ENCODE data around the gene CMTM6.

CMTM6 gene

GRCh38 chr3:32453346-32453745 is 49.3 kb downstream of the CMTM6 start:
- Histone ChIP-seq H3K27ac (replicated peaks) (no peak overlapping the region), H3K27me3 (ENCODE audit: insufficient read depth, poor library complexity, severe bottlenecking) (no peaks in the 10 kb centered on the region), H3K4me3 (replicated peaks; ENCODE audit: insufficient read depth, low read length) (no peak overlapping the region)
- DNase-seq (ENCODE audit: low read depth in 1 of 2, low spot score in 1 of 2), result no peak
- TF ChIP-seq SPI1 (IDR thresholded peaks at IDR 0.05; ENCODE audit: borderline replicate concordance, low read depth) (no peak), POLR2AphosphoS5 (IDR thresholded peaks at IDR 0.05; ENCODE audit: low read depth) (no peak), GABPA (IDR thresholded peaks at IDR 0.05; ENCODE audit: low read depth) (no peak), REST (IDR thresholded peaks at IDR 0.05; ENCODE audit: insufficient replicate concordance, low read depth) (no peak), CTCF (IDR thresholded peaks at IDR 0.05; ENCODE audit: insufficient read depth, low read length) (no peak)

- Histone ChIP-seq H3K27ac (replicated peaks) (no peak overlapping the region), H3K4me3 (replicated peaks; ENCODE audit: insufficient read depth, low read length) (no peak overlapping the region), H3K27me3 (ENCODE audit: insufficient read depth, poor library complexity, severe bottlenecking) (no peaks in the 10 kb centered on the region)
- DNase-seq (ENCODE audit: low read depth in 1 of 2, low spot score in 1 of 2), result no peak
- no peak for TF ChIP-seq CTCF (IDR thresholded peaks at IDR 0.05; ENCODE audit: insufficient read depth, low read length)
Measured at GRCh38 chr3:32452009-32452408, 50.6 kb downstream of the CMTM6 start.

GRCh38 chr3:32450992-32451659 is 51.5 kb downstream of the CMTM6 start:
- Histone ChIP-seq H3K27ac (replicated peaks) (no peak overlapping the region), H3K27me3 (ENCODE audit: insufficient read depth, poor library complexity, severe bottlenecking) (no peaks in the 10 kb centered on the region), H3K4me3 (replicated peaks; ENCODE audit: insufficient read depth, low read length) (no peak overlapping the region)
- no peak for DNase-seq (ENCODE audit: low read depth in 1 of 2, low spot score in 1 of 2)
- TF ChIP-seq POLR2AphosphoS5 (IDR thresholded peaks at IDR 0.05; ENCODE audit: low read depth) (no peak), SPI1 (IDR thresholded peaks at IDR 0.05; ENCODE audit: borderline replicate concordance, low read depth) (no peak), GABPA (IDR thresholded peaks at IDR 0.05; ENCODE audit: low read depth) (no peak), REST (IDR thresholded peaks at IDR 0.05; ENCODE audit: insufficient replicate concordance, low read depth) (no peak), CTCF (IDR thresholded peaks at IDR 0.05; ENCODE audit: insufficient read depth, low read length) (no peak)

- H3K4me3 ChIP-seq (replicated peaks; ENCODE audit: insufficient read depth, low read length), result no peak overlapping the region
- DNase-seq (ENCODE audit: low read depth in 1 of 2, low spot score in 1 of 2), result no peak
- no peaks in the 10 kb centered on the region for H3K27me3 ChIP-seq (ENCODE audit: insufficient read depth, poor library complexity, severe bottlenecking)
- no peak overlapping the region for H3K27ac ChIP-seq (replicated peaks)
- no peak for TF ChIP-seq POLR2AphosphoS5 (IDR thresholded peaks at IDR 0.05; ENCODE audit: low read depth)
- no peak for TF ChIP-seq REST (IDR thresholded peaks at IDR 0.05; ENCODE audit: insufficient replicate concordance, low read depth)
- no peak for TF ChIP-seq CTCF (IDR thresholded peaks at IDR 0.05; ENCODE audit: insufficient read depth, low read length)
- no peak for TF ChIP-seq GABPA (IDR thresholded peaks at IDR 0.05; ENCODE audit: low read depth)
- no peak for TF ChIP-seq SPI1 (IDR thresholded peaks at IDR 0.05; ENCODE audit: borderline replicate concordance, low read depth)
Measured at GRCh38 chr3:32450426-32450825, 52.2 kb downstream of the CMTM6 start.
